Psoas muscle (tissue), 8 donors: Measurements from ENCODE around the gene GAB2. TPM values are rescaled to one million over a fixed set of nuclear protein-coding genes. Genes with fewer than 3 reads are reported as not detected.

ENCODE experiments used
- ATAC-seq, 4 donors: fragments of 200-7000 bp; cut with Tn5 transposase; one replicate each; pipeline ENCODE4 v1.9.1; 2020; ENCODE audit warnings: moderate library complexity in 3 of 4, mild to moderate bottlenecking in 2 of 4
- DNase-seq, 2 donors: peaks; one replicate each; pipeline ENCODE4 v3.0.0-alpha.2; 2020
- H3K27ac ChIP-seq: fragments of 200-600 bp; one replicate; pipeline ENCODE4 v1.8.0; 2022
- H3K27me3 ChIP-seq, 3 donors: fragments of 200-600 bp in 1 of 3; one replicate each; pipeline versions ENCODE4 v1.6.1 to v1.8.0; 2013 to 2022; ENCODE audit warnings: low read length in 2 of 3, mild to moderate bottlenecking in 2 of 3, moderate library complexity in 1 of 3; ENCODE audit not compliant: insufficient read depth in 3 of 3
- H3K36me3 ChIP-seq, 2 donors: fragments of 200-600 bp in 1 of 2; one replicate each; pipeline versions ENCODE4 v1.6.1 to v1.8.0; 2013 to 2022; ENCODE audit warnings: low read depth in 1 of 2, mild to moderate bottlenecking in 1 of 2, moderate library complexity in 1 of 2; ENCODE audit not compliant: insufficient read depth in 1 of 2
- H3K4me1 ChIP-seq: fragments of 200-600 bp; one replicate; pipeline ENCODE4 v1.8.0; 2022
- H3K4me3 ChIP-seq: fragments of 200-600 bp; one replicate; pipeline ENCODE4 v1.8.0; 2022; ENCODE audit warnings: mild to moderate bottlenecking
- H3K9me3 ChIP-seq: fragments of 200-600 bp; one replicate; pipeline ENCODE4 v1.8.0; 2022
- CTCF ChIP-seq: fragments of 200-600 bp; IDR thresholded peaks from one replicate; pipeline ENCODE4 v1.8.0; 2022; ENCODE audit warnings: antibody characterized with exemption
- WGBS, 3 donors: extraction: QIAGEN DNeasy Blood & Tissue Kit; methylation state at CpG; one replicate each; pipeline versions ENCODE4 v1.1.6 to v1.1.7; 2013; 5-methylcytosine and 5-hydroxymethylcytosine counted together
- intact Hi-C, 2 donors: fragments of 100-400 bp; cut with DNase I; formaldehyde crosslinking; loops; one replicate each; pipeline versions ENCODE4 v1.11.0 to v1.14.2; 2022
- polyA plus RNA-seq, 3 donors: library from polyadenylated mRNA; stranded (reverse); fragments of 200-250 nt; gene quantifications; one replicate each; pipeline ENCODE4 v1.2.3, GENCODE V29; 2013
- total RNA-seq, 4 donors: library from RNA; stranded (reverse); fragmentation: NEBNext Ultra II Directional in 2 of 4; extraction: Animal tissue kit (Norgen Biotek cat#: 25700) in 2 of 4; gene quantifications; one replicate each; pipeline versions ENCODE4 v1.2.1 to v1.2.4, GENCODE V29; 2021 to 2023
- donor health status: healthy with polysubstance abuse.
- donor health status: DM: no; HTN: no; CAD: no; lungs with moderate emphysema.
- donor health status: Bipolar disorder and iron deficiency.
- donor health status: healthy.
- donor health status: DM: yes; HTN: yes; CAD: no.
- donor health status: DM: no; HTN: no; CAD: no.
- donor health status: DM: no; HTN: no; CAD: no.
- donor health status: DM: yes; HTN: yes; CAD: no.

GAB2 gene
- total and polyA plus RNA-seq, 7 donors, result 2.7 to 6.3 (median 4.7) TPM

GRCh38 chr11:78221396-78222315 is 196.0 kb downstream of the GAB2 start:
- intact Hi-C loops, result loop anchor here in 1 of 2 donors (10.0 kb wide), 1 partner anchor 203 kb away; no protein-coding TSS in a partner anchor
- no peak for ATAC-seq
- TF ChIP-seq CTCF, result no peak

GRCh38 chr11:78220218-78221157 is 197.1 kb downstream of the GAB2 start:
- DNase-seq (no peak), ATAC-seq (no peak)
- Histone ChIP-seq H3K9me3 (no peaks in the 10 kb centered on the region), H3K4me3 (no peak overlapping the region), H3K27me3 (no peaks in the 10 kb centered on the region), H3K4me1 (no peaks in the 10 kb centered on the region), H3K27ac (no peak overlapping the region), H3K36me3 (peaks cover 0 to 66% of the 10 kb centered on the region in 2 donors)
- intact Hi-C loops, result loop anchor here in 1 of 2 donors (10.0 kb wide), 1 partner anchor 204 kb away; no protein-coding TSS in a partner anchor
- 94 to 96% (median 94%) methylated on average over 14 of the region's 14 CpGs for WGBS, 3 donors
- TF ChIP-seq CTCF, result no peak

More at GRCh38 chr11:78221396-78222315, 196.0 kb downstream of the GAB2 start:
- no peak overlapping the region for H3K4me3 ChIP-seq
- no peak overlapping the region for H3K27ac ChIP-seq
- peaks cover 0 to 68% of the 10 kb centered on the region in 2 donors for H3K36me3 ChIP-seq
- no peaks in the 10 kb centered on the region for H3K4me1 ChIP-seq
- no peak for DNase-seq
- 86 to 88% (median 88%) methylated on average over 13 of the region's 13 CpGs for WGBS, 3 donors
- no peaks in the 10 kb centered on the region for H3K27me3 ChIP-seq
- no peaks in the 10 kb centered on the region for H3K9me3 ChIP-seq

- no peaks in the 10 kb centered on the region for H3K9me3 ChIP-seq
- H3K4me1 ChIP-seq, result no peaks in the 10 kb centered on the region
- TF ChIP-seq CTCF, result no peak
- H3K27ac ChIP-seq, result no peak overlapping the region
- 91 to 94% (median 91%) methylated on average over 7 of the region's 7 CpGs for WGBS, 3 donors
- H3K4me3 ChIP-seq, result no peak overlapping the region
- intact Hi-C loops, result loop anchor here in 1 of 2 donors (10.0 kb wide), 1 partner anchor 205 kb away; no protein-coding TSS in a partner anchor
- H3K27me3 ChIP-seq, result no peaks in the 10 kb centered on the region
- peaks cover 0 to 66% of the 10 kb centered on the region in 2 donors for H3K36me3 ChIP-seq
- DNase-seq (no peak), ATAC-seq (no peak)
Measured at GRCh38 chr11:78219493-78220217, 198.0 kb downstream of the GAB2 start.
